ENCODE results near the gene IFNLR1.

The IFNLR1 gene

GRCh38 chr1:24119859-24120756, 67.0 kb downstream of the IFNLR1 start:
- no peak for DNase-seq

GRCh38 chr1:24119489-24119858, 67.6 kb downstream of the IFNLR1 start:
- DNase-seq: no peak

- DNase-seq: no peak
Observed at GRCh38 chr1:24118410-24119242, 68.5 kb downstream of the IFNLR1 start.

GRCh38 chr1:24117722-24118409, 69.2 kb downstream of the IFNLR1 start:
- DNase-seq: peak; percentile 60

- DNase-seq: no peak
Observed at GRCh38 chr1:24117132-24117531, 70.0 kb downstream of the IFNLR1 start.

GRCh38 chr1:24114753-24115152, 72.3 kb downstream of the IFNLR1 start:
- DNase-seq: no peak

- DNase-seq: no peak
Observed at GRCh38 chr1:24113641-24114033, 73.5 kb downstream of the IFNLR1 start.

GRCh38 chr1:24111996-24112779, 74.9 kb downstream of the IFNLR1 start, which contains the start of gene MYOM3:
Gene MYOM3 (minus strand): TSS chr1:24112135. CDS start chr1:24108636, 3,499 bp downstream.
- peak; percentile 73 for DNase-seq

GRCh38 chr1:24111262-24111995, 75.7 kb downstream of the IFNLR1 start:
- DNase-seq: no peak

- no peak for DNase-seq
Observed at GRCh38 chr1:24110642-24111261, 76.3 kb downstream of the IFNLR1 start.

- DNase-seq: no peak
Observed at GRCh38 chr1:24109686-24110475, 77.2 kb downstream of the IFNLR1 start.

GRCh38 chr1:24109166-24109483, 78.0 kb downstream of the IFNLR1 start:
- no peak for DNase-seq

GRCh38 chr1:24108334-24109165, 78.5 kb downstream of the IFNLR1 start:
- peak; percentile 84 for DNase-seq

- peak; percentile 65 for DNase-seq
Observed at GRCh38 chr1:24107462-24108138, 79.5 kb downstream of the IFNLR1 start.

GRCh38 chr1:24105368-24106160, 81.5 kb downstream of the IFNLR1 start:
- DNase-seq: no peak

GRCh38 chr1:24104854-24105253, 82.2 kb downstream of the IFNLR1 start:
- DNase-seq: no peak

All from fibroblast of skin of back (primary cell).